KMS-11 (cell line): ENCODE data around the gene ODAD2.

Experiments used
- H2AFZ ChIP-seq: fragments of 200-600 bp; sonication (generic); 2 replicates; pipeline ENCODE4 v1.6.1; 2016; ENCODE audit warnings: antibody characterized with exemption, mixed run types, low read depth
- H3K27ac ChIP-seq: fragments of 200-600 bp; sonication (generic); 2 replicates; pipeline ENCODE4 v1.6.1; 2016; ENCODE audit warnings: mild to moderate bottlenecking, mixed run types
- H3K27me3 ChIP-seq: fragments of 200-600 bp; sonication (generic); 2 replicates; pipeline ENCODE4 v1.6.1; 2017; ENCODE audit warnings: mild to moderate bottlenecking, low read depth, mixed run types, moderate library complexity; ENCODE audit not compliant: insufficient read depth
- H3K36me3 ChIP-seq: fragments of 200-600 bp; sonication (generic); 2 replicates; pipeline ENCODE4 v1.6.1; 2017; ENCODE audit warnings: mild to moderate bottlenecking, mixed run types; ENCODE audit not compliant: insufficient read depth
- H3K4me1 ChIP-seq: fragments of 200-600 bp; sonication (generic); 2 replicates; pipeline ENCODE4 v1.6.1; 2016; ENCODE audit warnings: mild to moderate bottlenecking, low read depth, mixed run types; ENCODE audit not compliant: poor library complexity, severe bottlenecking
- H3K4me2 ChIP-seq: fragments of 200-600 bp; sonication (generic); 2 replicates; pipeline ENCODE4 v1.7.0; 2016; ENCODE audit warnings: mild to moderate bottlenecking, mixed run types
- H3K4me3 ChIP-seq: fragments of 200-600 bp; sonication (generic); IDR thresholded peaks from 2 replicates; pipeline ENCODE4 v1.6.1; 2017; ENCODE audit warnings: low read depth, low read length, mixed read lengths; ENCODE audit not compliant: insufficient read depth
- H3K79me2 ChIP-seq: fragments of 200-600 bp; sonication (generic); 2 replicates; pipeline ENCODE4 v1.6.1; 2016; ENCODE audit warnings: low read depth, mixed run types; ENCODE audit not compliant: insufficient read depth
- H3K9ac ChIP-seq: fragments of 200-600 bp; sonication (generic); 2 replicates; pipeline ENCODE4 v1.6.1; 2016; ENCODE audit warnings: mild to moderate bottlenecking, mixed run types
- H4K20me1 ChIP-seq: fragments of 200-600 bp; sonication (generic); 2 replicates; pipeline ENCODE4 v1.6.1; 2016; ENCODE audit warnings: mild to moderate bottlenecking, mixed run types; ENCODE audit not compliant: insufficient read depth
- TF ChIP-seq, protein P1 (sequence below): fragments of 200-600 bp; sonication (generic); conservative IDR thresholded peaks from 2 replicates; pipeline ENCODE4 v1.6.1; 2017; ENCODE audit warnings: low read depth, mild to moderate bottlenecking, antibody characterized with exemption, low read length, moderate library complexity, mixed read lengths

The ODAD2 gene

DNA sequence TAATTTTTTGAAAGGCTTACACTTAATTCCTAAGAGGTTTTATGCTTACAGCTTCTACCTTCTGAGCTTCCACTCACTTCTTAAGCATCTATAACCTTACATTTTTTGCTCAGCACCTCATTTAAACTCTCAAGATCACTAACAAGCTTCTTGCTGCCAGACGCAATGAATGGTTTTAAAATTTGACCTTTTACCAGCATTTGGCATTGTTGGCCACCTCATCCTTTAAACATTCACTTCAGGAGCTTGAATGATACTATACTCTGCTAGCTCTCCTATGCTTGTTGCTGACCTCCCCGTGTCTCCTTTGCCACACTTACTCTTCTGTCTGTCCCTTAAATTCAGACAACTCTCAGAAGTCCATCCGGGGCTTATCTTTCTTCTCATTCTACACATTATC, 37.7 kb upstream of the ODAD2 start:
- Histone ChIP-seq H3K4me1 (no peaks in the 10 kb centered on the region), H3K79me2 (no peaks in the 10 kb centered on the region), H3K4me3 (no peak overlapping the region), H3K9ac (no peak overlapping the region), H3K27me3 (no peaks in the 10 kb centered on the region), H4K20me1 (no peaks in the 10 kb centered on the region), H3K36me3 (no peaks in the 10 kb centered on the region), H3K4me2 (no peak overlapping the region), H2AFZ (no peak overlapping the region), H3K27ac (no peak overlapping the region)
- TF ChIP-seq, protein P1, sequence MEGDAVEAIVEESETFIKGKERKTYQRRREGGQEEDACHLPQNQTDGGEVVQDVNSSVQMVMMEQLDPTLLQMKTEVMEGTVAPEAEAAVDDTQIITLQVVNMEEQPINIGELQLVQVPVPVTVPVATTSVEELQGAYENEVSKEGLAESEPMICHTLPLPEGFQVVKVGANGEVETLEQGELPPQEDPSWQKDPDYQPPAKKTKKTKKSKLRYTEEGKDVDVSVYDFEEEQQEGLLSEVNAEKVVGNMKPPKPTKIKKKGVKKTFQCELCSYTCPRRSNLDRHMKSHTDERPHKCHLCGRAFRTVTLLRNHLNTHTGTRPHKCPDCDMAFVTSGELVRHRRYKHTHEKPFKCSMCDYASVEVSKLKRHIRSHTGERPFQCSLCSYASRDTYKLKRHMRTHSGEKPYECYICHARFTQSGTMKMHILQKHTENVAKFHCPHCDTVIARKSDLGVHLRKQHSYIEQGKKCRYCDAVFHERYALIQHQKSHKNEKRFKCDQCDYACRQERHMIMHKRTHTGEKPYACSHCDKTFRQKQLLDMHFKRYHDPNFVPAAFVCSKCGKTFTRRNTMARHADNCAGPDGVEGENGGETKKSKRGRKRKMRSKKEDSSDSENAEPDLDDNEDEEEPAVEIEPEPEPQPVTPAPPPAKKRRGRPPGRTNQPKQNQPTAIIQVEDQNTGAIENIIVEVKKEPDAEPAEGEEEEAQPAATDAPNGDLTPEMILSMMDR = no peak

DNA sequence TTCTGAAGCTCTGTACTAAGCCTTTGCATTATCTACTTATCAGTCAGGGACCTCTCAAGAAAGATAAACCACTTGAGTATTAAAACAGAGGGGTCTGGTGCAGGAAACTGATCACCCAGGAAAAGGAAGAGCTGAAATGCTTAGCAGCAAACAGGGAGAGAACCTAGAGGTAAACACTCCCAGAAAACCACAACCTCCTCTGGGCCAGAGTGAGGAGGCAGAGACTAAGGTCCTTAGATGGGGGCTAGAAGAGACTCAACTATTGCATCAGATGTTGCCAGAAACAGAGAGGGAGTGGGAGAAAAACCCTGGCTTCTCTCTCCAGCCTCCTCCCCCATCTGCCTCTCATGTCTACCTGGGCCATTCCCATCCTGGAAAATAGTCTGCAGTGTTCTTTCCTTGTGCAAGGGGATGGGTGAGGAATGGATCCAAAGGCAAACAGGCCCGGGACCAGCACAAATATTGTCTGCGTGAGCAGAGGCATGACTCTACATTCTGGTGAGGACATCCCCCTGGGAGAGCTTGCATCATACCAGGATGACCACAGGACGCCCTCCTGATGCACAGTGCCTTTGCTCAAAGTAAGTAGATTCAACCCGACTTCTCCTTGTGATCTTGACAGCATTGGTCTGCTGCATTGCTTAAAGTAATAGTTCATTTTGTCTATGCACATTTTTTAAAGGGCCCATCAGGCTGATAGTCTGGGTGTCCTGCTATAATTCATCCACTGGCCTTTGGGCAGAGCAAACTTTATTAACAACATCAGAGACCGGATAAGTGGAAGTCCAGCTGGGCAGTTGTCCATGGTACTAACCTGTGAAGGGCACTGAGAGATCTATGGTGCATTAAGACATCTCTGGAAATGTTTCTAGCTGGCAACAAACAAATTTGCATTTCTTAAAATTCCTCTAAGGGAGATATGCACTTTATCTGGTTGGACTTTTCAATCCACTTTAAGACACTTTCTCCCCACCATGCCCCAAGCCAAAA, 22.4 kb upstream of the ODAD2 start:
- TF ChIP-seq, protein P1 = no peak
- Histone ChIP-seq H2AFZ (no peak overlapping the region), H3K4me3 (no peak overlapping the region), H3K79me2 (no peaks in the 10 kb centered on the region), H3K4me2 (no peak overlapping the region), H4K20me1 (no peaks in the 10 kb centered on the region), H3K9ac (no peak overlapping the region), H3K36me3 (no peaks in the 10 kb centered on the region), H3K27me3 (no peaks in the 10 kb centered on the region), H3K27ac (no peak overlapping the region), H3K4me1 (peaks cover 23% of the 10 kb centered on the region)

DNA sequence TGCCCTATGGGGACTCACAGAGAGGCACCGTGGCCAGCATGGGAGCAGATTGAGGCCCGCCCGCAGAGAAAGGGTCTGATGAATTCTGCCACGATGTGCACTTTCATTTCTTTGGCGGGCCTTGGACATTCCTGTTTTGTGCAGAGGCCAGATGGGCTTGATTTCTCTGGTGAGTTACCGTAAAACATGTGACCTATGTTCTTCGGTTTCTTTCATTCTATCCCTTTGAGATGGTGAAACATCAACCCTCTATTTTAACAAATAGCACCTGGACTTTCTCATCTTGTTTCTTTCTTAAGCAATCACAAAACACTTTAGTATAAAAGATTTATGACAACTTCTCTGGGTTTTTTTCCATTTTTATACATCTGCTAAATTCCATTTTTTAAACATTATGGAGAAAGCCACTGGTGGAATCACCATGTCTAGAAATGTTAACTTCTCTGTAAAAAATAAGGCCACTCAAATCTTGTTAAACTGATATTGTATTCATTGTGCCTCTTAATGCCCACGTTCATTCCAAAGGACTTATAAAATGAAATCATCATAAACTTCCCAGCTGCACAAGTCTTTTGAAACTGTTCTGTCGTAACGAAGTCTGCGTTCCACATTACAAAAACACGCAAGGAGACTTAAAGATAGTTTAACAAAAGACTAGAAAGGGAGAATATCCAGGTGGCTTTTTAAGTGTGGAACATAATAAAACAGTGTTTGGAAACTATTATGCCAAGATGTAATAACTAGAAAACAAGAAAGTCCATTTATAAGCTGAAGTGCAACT, 21.4 kb upstream of the ODAD2 start:
- Histone ChIP-seq H3K36me3 (no peaks in the 10 kb centered on the region), H3K4me1 (peaks cover 28% of the 10 kb centered on the region), H3K79me2 (no peaks in the 10 kb centered on the region), H4K20me1 (no peaks in the 10 kb centered on the region), H2AFZ (no peak overlapping the region), H3K9ac (no peak overlapping the region), H3K4me3 (no peak overlapping the region), H3K27ac (no peak overlapping the region), H3K27me3 (no peaks in the 10 kb centered on the region), H3K4me2 (no peak overlapping the region)
- TF ChIP-seq, protein P1 = no peak

DNA sequence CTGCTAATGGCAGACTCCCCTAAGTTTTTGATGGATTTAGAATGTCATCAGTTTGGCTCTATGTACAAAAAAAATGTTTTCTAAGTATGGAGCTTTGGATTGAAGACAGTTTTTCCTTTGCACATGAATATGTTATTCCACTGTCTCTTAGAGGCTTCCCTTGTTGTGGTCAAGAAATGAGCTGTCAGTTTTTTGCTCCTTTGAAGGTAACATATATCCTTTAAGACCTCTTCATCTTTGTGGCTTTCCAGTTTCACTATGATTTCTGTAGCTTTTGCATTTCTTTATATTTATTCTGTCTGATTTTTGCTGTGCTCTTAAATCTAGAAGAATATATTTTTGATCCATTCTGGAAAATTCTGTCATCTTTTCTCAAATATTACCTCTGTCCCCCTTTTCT, 15.8 kb upstream of the ODAD2 start:
- H3K9ac ChIP-seq = no peak overlapping the region
- H3K4me3 ChIP-seq = no peak overlapping the region
- H3K36me3 ChIP-seq = no peaks in the 10 kb centered on the region
- TF ChIP-seq, protein P1 = no peak
- H3K27ac ChIP-seq = no peak overlapping the region
- H2AFZ ChIP-seq = no peak overlapping the region
- H3K4me2 ChIP-seq = peak overlapping the region; percentile 14; the same call in 1 of the 2 replicates
- H3K79me2 ChIP-seq = no peaks in the 10 kb centered on the region
- no peaks in the 10 kb centered on the region for H3K27me3 ChIP-seq
- no peaks in the 10 kb centered on the region for H4K20me1 ChIP-seq
- H3K4me1 ChIP-seq = peaks cover 31% of the 10 kb centered on the region
